H1 (cell line): ENCODE results near the gene PEX3. TPM values are rescaled to one million over a fixed set of nuclear protein-coding genes. Genes with fewer than 3 reads are reported as not detected.

ENCODE experiments used
- CTCF ChIA-PET: fragments of 300-600 bp; sonication (Branson Sonifier 250); formaldehyde crosslinking; loops from one replicate; lab custom pipeline; 2021; ENCODE audit not compliant: partially characterized antibody; lab: Charles Lee
- POLR2A ChIA-PET: fragments of 300-600 bp; sonication (Branson Sonifier 250); formaldehyde crosslinking; loops from one replicate; lab custom pipeline; 2021; ENCODE audit warnings: inconsistent platforms; ENCODE audit not compliant: partially characterized antibody; lab: Charles Lee
- DNase-seq, 2 experiments: peaks; one replicate each; pipeline versions ENCODE4 v3.0.0 to v3.0.0-alpha.2; 2010 to 2022; ENCODE audit warnings: low spot score in 2 of 2, low read depth in 1 of 2, mixed read lengths in 1 of 2
- FAIRE-seq: peaks from 2 replicates; lab custom pipeline; 2011; peaks lifted over from hg19 to GRCh38; lab: Jason Lieb, UNC
- H2AFZ ChIP-seq: 2 replicates; pipeline ENCODE4 v1.8.1; 2012; ENCODE audit warnings: low read length, inconsistent platforms
- H2AK5ac ChIP-seq: 2 replicates; pipeline ENCODE4 v1.6.1; 2013; ENCODE audit warnings: low read depth, low read length
- H2BK120ac ChIP-seq: replicated peaks from 2 replicates; pipeline ENCODE3; 2013; ENCODE audit warnings: low read depth, low read length, inconsistent platforms
- H2BK12ac ChIP-seq: 2 replicates; pipeline ENCODE4 v1.6.1; 2013; ENCODE audit warnings: low read depth, low read length
- H2BK15ac ChIP-seq: 2 replicates; pipeline ENCODE4 v1.6.1; 2013; ENCODE audit warnings: low read length
- H2BK20ac ChIP-seq: 2 replicates; pipeline ENCODE4 v1.6.1; 2013; ENCODE audit warnings: low read length
- H2BK5ac ChIP-seq: 2 replicates; pipeline ENCODE4 v1.6.1; 2013; ENCODE audit warnings: low read depth, low read length
- H3K14ac ChIP-seq: 2 replicates; pipeline ENCODE4 v1.6.1; 2013; ENCODE audit warnings: inconsistent platforms; ENCODE audit not compliant: insufficient read length
- H3K18ac ChIP-seq: 2 replicates; pipeline ENCODE4 v1.6.1; 2013; ENCODE audit warnings: low read length; ENCODE audit errors: extremely low read depth
- H3K23ac ChIP-seq: 2 replicates; pipeline ENCODE4 v1.6.1; 2013; ENCODE audit warnings: inconsistent platforms; ENCODE audit not compliant: insufficient read length
- H3K23me2 ChIP-seq: 2 replicates; pipeline ENCODE4 v1.6.1; 2013; ENCODE audit warnings: low read depth, low read length
- H3K27ac ChIP-seq: 2 replicates; pipeline ENCODE4 v1.6.1; 2011; ENCODE audit warnings: low read depth, low read length, inconsistent platforms
- H3K27me3 ChIP-seq, 4 experiments: replicated peaks in 1 of 4; 1 replicate in 1 of 4; 2 replicates in 3 of 4; pipeline versions ENCODE4 v1.6.1 to v1.8.1; 2011 to 2013; ENCODE audit warnings: low read length in 3 of 4, mild to moderate bottlenecking in 3 of 4, inconsistent platforms in 2 of 4, mixed read lengths in 2 of 4, moderate library complexity in 1 of 4; ENCODE audit not compliant: control insufficient read depth in 3 of 4, insufficient read depth in 3 of 4; ENCODE audit errors: extremely low read depth in 1 of 4
- H3K36me3 ChIP-seq, 4 experiments: 2 replicates each; pipeline versions ENCODE4 v1.6.1 to v1.8.1; 2011 to 2013; ENCODE audit warnings: mild to moderate bottlenecking in 4 of 4, low read length in 3 of 4, moderate library complexity in 2 of 4, control low read depth in 1 of 4, inconsistent platforms in 1 of 4; ENCODE audit not compliant: insufficient read depth in 4 of 4, control insufficient read depth in 2 of 4
- H3K4ac ChIP-seq: replicated peaks from 2 replicates; pipeline ENCODE3; 2013; ENCODE audit warnings: low read length, low read depth, mixed read lengths, inconsistent platforms; ENCODE audit not compliant: insufficient read length
- H3K4me1 ChIP-seq, 4 experiments: replicated peaks in 1 of 4; 1 replicate in 1 of 4; 2 replicates in 3 of 4; pipeline versions ENCODE4 v1.6.1 to v1.8.1; 2011 to 2013; ENCODE audit warnings: low read length in 3 of 4, inconsistent platforms in 2 of 4, mixed read lengths in 1 of 4; ENCODE audit not compliant: insufficient read depth in 4 of 4, control insufficient read depth in 3 of 4
- H3K4me2 ChIP-seq, 2 experiments: 2 replicates each; pipeline versions ENCODE4 v1.6.1 to v1.8.1; 2011 to 2013; ENCODE audit warnings: low read depth in 2 of 2, low read length in 2 of 2, control low read depth in 1 of 2, inconsistent platforms in 1 of 2, mild to moderate bottlenecking in 1 of 2; ENCODE audit not compliant: insufficient read depth in 1 of 2
- H3K4me3 ChIP-seq, 4 experiments: fragments of 200-600, 300-600 bp in 1 of 4; sonication (generic), shearing (Covaris generic), sonication (Bioruptor Twin) in 1 of 4; 2 replicates each; pipeline versions ENCODE4 v1.5.1 to v1.8.1; 2011 to 2016; ENCODE audit warnings: low read length in 4 of 4, low read depth in 3 of 4, control low read depth in 2 of 4, inconsistent platforms in 2 of 4, mild to moderate bottlenecking in 2 of 4, mixed read lengths in 1 of 4, moderate library complexity in 1 of 4; ENCODE audit not compliant: insufficient read depth in 2 of 4; ENCODE audit errors: extremely low read depth in 1 of 4
- H3K56ac ChIP-seq: replicated peaks from 2 replicates; pipeline ENCODE3; 2013; ENCODE audit warnings: low read depth, mild to moderate bottlenecking, mixed read lengths, low read length, inconsistent platforms; ENCODE audit not compliant: insufficient read length
- H3K79me1 ChIP-seq: 2 replicates; pipeline ENCODE4 v1.6.1; 2013; ENCODE audit warnings: low read depth, low read length, control low read depth
- H3K79me2 ChIP-seq, 2 experiments: 2 replicates each; pipeline versions ENCODE4 v1.6.1 to v1.8.1; 2012 to 2013; ENCODE audit warnings: low read length in 2 of 2, mild to moderate bottlenecking in 2 of 2, inconsistent platforms in 1 of 2; ENCODE audit not compliant: insufficient read depth in 2 of 2, control insufficient read depth in 1 of 2
- H3K9ac ChIP-seq, 4 experiments: replicated peaks in 1 of 4; 1 replicate in 1 of 4; 2 replicates in 3 of 4; pipeline versions ENCODE4 v1.6.1 to v1.8.1; 2011 to 2013; ENCODE audit warnings: low read depth in 3 of 4, low read length in 3 of 4, control low read depth in 2 of 4, mild to moderate bottlenecking in 2 of 4, moderate library complexity in 2 of 4, inconsistent platforms in 1 of 4; ENCODE audit errors: extremely low read depth in 1 of 4
- H3K9me3 ChIP-seq, 2 experiments: 2 replicates each; pipeline versions ENCODE4 v1.6.1 to v1.8.1; 2012 to 2013; ENCODE audit warnings: mild to moderate bottlenecking in 2 of 2, moderate library complexity in 2 of 2, control low read depth in 1 of 2, inconsistent platforms in 1 of 2, low read depth in 1 of 2, low read length in 1 of 2, mixed read lengths in 1 of 2; ENCODE audit not compliant: insufficient read depth in 2 of 2
- H4K20me1 ChIP-seq, 2 experiments: replicated peaks in 1 of 2; 2 replicates each; pipeline versions ENCODE3 to v1.8.1; 2011 to 2013; ENCODE audit warnings: inconsistent platforms in 2 of 2, low read length in 2 of 2, mild to moderate bottlenecking in 1 of 2; ENCODE audit not compliant: insufficient read depth in 2 of 2, control insufficient read depth in 1 of 2
- H4K5ac ChIP-seq: 2 replicates; pipeline ENCODE4 v1.6.1; 2013; ENCODE audit warnings: low read length, low read depth, mixed read lengths, inconsistent platforms; ENCODE audit not compliant: insufficient read length
- H4K8ac ChIP-seq: 2 replicates; pipeline ENCODE4 v1.8.0; 2013; ENCODE audit warnings: mild to moderate bottlenecking, moderate library complexity, low read length, inconsistent platforms; ENCODE audit not compliant: insufficient read depth; ENCODE audit errors: extremely low read depth
- H4K91ac ChIP-seq: replicated peaks from 2 replicates; pipeline ENCODE3; 2013; ENCODE audit warnings: low read length, mixed read lengths, inconsistent platforms; ENCODE audit not compliant: insufficient read length
- CBX5 ChIP-seq: fragments of 300-800, 300-1000 bp; sonication (generic); IDR thresholded peaks from 2 replicates; pipeline ENCODE4 v1.7.1; 2016; ENCODE audit warnings: antibody characterized with exemption, low read length, low read depth
- EZH2 ChIP-seq: fragments of 200-600 bp; sonication (generic); IDR thresholded peaks from 2 replicates; pipeline ENCODE4 v1.7.1; 2012; ENCODE audit warnings: low read depth, mild to moderate bottlenecking, moderate library complexity, low read length, inconsistent platforms; ENCODE audit not compliant: severe bottlenecking
- HDAC6 ChIP-seq: IDR thresholded peaks from one replicate; pipeline ENCODE4 v1.7.1; 2012; ENCODE audit warnings: low read depth, mild to moderate bottlenecking, inconsistent platforms, low read length, moderate library complexity
- NRF1 ChIP-seq: IDR thresholded peaks from 2 replicates; pipeline ENCODE4 v1.6.1; 2011; ENCODE audit warnings: mild to moderate bottlenecking, low read depth, low read length, improper control_type of control experiment
- POLR2AphosphoS5 ChIP-seq: IDR thresholded peaks from 2 replicates; pipeline ENCODE4 v1.6.1; 2011; ENCODE audit warnings: low read depth, low read length
- TBP ChIP-seq: IDR thresholded peaks from 2 replicates; pipeline ENCODE4 v1.6.1; 2011; ENCODE audit warnings: low read depth, low read length, improper control_type of control experiment
- WGBS, 2 experiments: shearing (Covaris generic) in 1 of 2; methylation state at CpG; one replicate each; pipeline versions ENCODE4 v1.1.6 to v1.1.7; 2013 to 2015; ENCODE audit warnings: low lambda C conversion rate in 2 of 2, mixed read lengths in 2 of 2, inconsistent platforms in 1 of 2, low coverage in 1 of 2, missing lambda C conversion rate in 1 of 2; ENCODE audit not compliant: insufficient replicate concordance in 2 of 2, insufficient coverage in 1 of 2, insufficient read length in 1 of 2; ENCODE audit errors: extremely low coverage in 1 of 2, missing lambda C conversion rate in 1 of 2; 5-methylcytosine and 5-hydroxymethylcytosine counted together
- polyA plus RNA-seq, 7 experiments: library from polyadenylated mRNA; depleted of rRNA in 3 of 7; stranded (reverse) in 5 of 7; unstranded in 2 of 7; fragments of >200 nt in 5 of 7; fragments of 200-250 nt in 2 of 7; gene quantifications; 1 replicate in 5 of 7; 2 replicates in 1 of 7; 4 replicates in 1 of 7; pipeline versions ENCODE4 v1.2.1 to v1.2.3, GENCODE V29; 2011 to 2013; ENCODE audit warnings: missing spikeins in 2 of 7, mixed read lengths in 2 of 7
- total RNA-seq: library from RNA; stranded (reverse); fragmentation: NEBNext Ultra II Directional; extraction: Animal tissue kit (Norgen Biotek cat#: 25700); gene quantifications from 2 replicates; pipeline ENCODE4 v1.2.1, GENCODE V29; 2021
- TF ChIP-seq, protein P1 (sequence below): IDR thresholded peaks from 2 replicates; pipeline ENCODE4 v1.6.1; 2011; ENCODE audit warnings: low read length, improper control_type of control experiment

Gene PEX3
- total and polyA plus RNA-seq, 2 of the 8 experiments (the other 6 are each of a cell fraction or from before 2014, with no cell fraction given) = 8.0 to 16.8 TPM

DNA sequence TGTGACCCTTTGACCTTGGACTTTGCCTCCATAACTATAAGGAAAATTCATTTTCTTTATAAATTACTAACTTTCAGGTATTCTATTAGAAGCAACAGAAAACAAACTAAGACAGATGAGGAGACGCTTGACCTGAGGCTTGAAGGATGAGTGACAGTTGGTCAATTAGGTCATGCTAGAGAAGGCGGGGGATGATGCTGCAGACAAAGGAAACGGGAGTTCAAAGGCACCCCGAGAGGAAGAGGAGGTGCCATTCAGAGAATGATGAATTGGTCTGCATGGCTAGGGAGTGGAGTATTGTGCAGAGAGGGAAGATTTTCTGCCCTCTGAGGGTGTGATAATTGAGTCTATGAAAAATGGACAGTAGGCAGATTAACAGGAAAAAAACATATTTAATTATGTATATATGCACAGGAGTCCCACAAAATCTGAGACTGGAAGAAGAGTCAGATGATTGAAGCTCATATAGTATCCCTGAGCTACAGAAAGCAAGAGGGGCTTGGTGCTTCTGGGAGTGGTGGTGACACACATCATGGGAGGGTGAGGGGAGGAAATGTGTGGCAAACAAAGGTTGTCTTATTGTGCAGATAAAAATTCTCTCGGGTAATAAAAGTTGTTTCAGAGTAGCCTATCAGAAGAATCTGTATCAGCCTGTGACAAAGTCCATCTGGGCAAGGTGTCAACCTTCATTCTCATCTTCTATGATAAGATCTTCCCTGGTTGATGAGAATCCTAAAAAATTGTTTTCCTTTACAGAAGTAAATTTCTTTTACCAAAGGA is 81.3 kb downstream of the PEX3 start:
- H2BK5ac ChIP-seq = no peak overlapping the region
- H3K18ac ChIP-seq = no peak overlapping the region
- H3K4me3 ChIP-seq = no peak overlapping the region
- H2BK120ac ChIP-seq = no peak overlapping the region
- no peak overlapping the region for H4K91ac ChIP-seq
- H3K27ac ChIP-seq = no peak overlapping the region
- peaks cover 0 to 14% (median 9%) of the 10 kb centered on the region in 4 experiments; a peak in 6 of 7 replicates for H3K27me3 ChIP-seq
- no peaks in the 10 kb centered on the region for H3K36me3 ChIP-seq
- peaks cover 6% of the 10 kb centered on the region; the same call in 1 of the 2 replicates for H3K23me2 ChIP-seq
- no peak overlapping the region for H2BK15ac ChIP-seq
- H2BK20ac ChIP-seq = no peak overlapping the region; the same call in 1 of the 2 replicates
- ChIA-PET POLR2A (interaction anchor here (0.9 to 1.2 kb wide), 2 partner anchors 9 to 109 kb away, joined by 3 read pairs; no protein-coding TSS in a partner anchor), CTCF (interaction anchor here (1.3 to 9.9 kb wide), 2 partner anchors 18 to 408 kb away, joined by 3 to 77 read pairs; partner anchors contain the start of gene FUCA2)
- whole genome bisulfite sequencing, 2 experiments = 82% methylated on average over 5 of the region's 5 CpGs; no CpG with 5 or more reads in 1 of the 2 experiments
- H3K79me2 ChIP-seq = no peaks in the 10 kb centered on the region
- no peak overlapping the region for H3K4me2 ChIP-seq
- H2AFZ ChIP-seq = no peak overlapping the region
- no peaks in the 10 kb centered on the region for H3K9me3 ChIP-seq
- H4K20me1 ChIP-seq = no peaks in the 10 kb centered on the region
- FAIRE-seq = no peak
- no peak overlapping the region for H2AK5ac ChIP-seq
- no peak overlapping the region for H3K23ac ChIP-seq
- no peak overlapping the region for H3K4ac ChIP-seq
- H3K14ac ChIP-seq = no peak overlapping the region
- H3K9ac ChIP-seq = no peak overlapping the region
- DNase-seq = no peak
- peaks cover 0 to 5% (median 4%) of the 10 kb centered on the region in 4 experiments; a peak in 4 of 7 replicates for H3K4me1 ChIP-seq
- H4K5ac ChIP-seq = no peak overlapping the region
- no peak overlapping the region for H2BK12ac ChIP-seq
- no peaks in the 10 kb centered on the region for H3K79me1 ChIP-seq
- H3K56ac ChIP-seq = no peak overlapping the region
- H4K8ac ChIP-seq = no peak overlapping the region
- TF ChIP-seq CBX5 (no peak), EZH2 (no peak), TBP (no peak), POLR2AphosphoS5 (no peak), NRF1 (no peak), HDAC6 (no peak)
- TF ChIP-seq, protein P1, sequence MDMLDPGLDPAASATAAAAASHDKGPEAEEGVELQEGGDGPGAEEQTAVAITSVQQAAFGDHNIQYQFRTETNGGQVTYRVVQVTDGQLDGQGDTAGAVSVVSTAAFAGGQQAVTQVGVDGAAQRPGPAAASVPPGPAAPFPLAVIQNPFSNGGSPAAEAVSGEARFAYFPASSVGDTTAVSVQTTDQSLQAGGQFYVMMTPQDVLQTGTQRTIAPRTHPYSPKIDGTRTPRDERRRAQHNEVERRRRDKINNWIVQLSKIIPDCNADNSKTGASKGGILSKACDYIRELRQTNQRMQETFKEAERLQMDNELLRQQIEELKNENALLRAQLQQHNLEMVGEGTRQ = no peak
